ENCODE results near the gene PLPPR1. TPM values are rescaled to one million over a fixed set of nuclear protein-coding genes. Genes with fewer than 3 reads are reported as not detected.

PLPPR1 gene
- total RNA-seq, 2 experiments from 2014 or later, result not detected

GRCh38 chr9:101064206-101064605 lies 35.7 kb downstream of the PLPPR1 start:
- CTCF ChIA-PET, result no interaction called here
- Mint-ChIP-seq H3K9me3 (no peaks in the 10 kb centered on the region), H3K4me3 (no peak overlapping the region), H3K27ac (no peak overlapping the region), H3K27me3 (no peaks in the 10 kb centered on the region), H3K4me1 (no peaks in the 10 kb centered on the region), H3K36me3 (ENCODE audit: low read depth) (no peaks in the 10 kb centered on the region)
- POLR2A ChIA-PET, result no interaction called here
- no peak for DNase-seq

DNA sequence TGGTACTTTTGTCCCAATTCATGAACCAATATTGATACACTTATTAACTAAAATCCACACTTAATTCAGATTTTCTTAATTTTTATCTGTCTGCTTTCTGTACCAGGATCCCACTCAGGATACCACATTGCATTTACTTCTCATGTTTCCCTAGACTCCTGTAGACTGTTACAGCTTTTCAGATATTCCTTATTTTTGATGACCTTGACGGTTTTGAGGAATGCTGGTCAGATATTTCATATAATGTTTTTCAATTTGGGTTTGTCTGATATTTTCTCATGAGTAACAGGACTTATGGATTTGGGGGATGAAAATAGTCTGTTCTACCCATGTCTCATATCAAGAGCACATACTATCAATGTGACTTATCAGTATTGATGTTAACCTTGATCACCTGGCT lies 37.4 kb downstream of the PLPPR1 start:
- H3K27ac Mint-ChIP-seq, result no peak overlapping the region
- no peak for DNase-seq
- H3K4me1 Mint-ChIP-seq, result no peaks in the 10 kb centered on the region
- no peaks in the 10 kb centered on the region for H3K27me3 Mint-ChIP-seq
- no peaks in the 10 kb centered on the region for H3K9me3 Mint-ChIP-seq
- ChIA-PET POLR2A (no interaction called here), CTCF (no interaction called here)
- no peak overlapping the region for H3K4me3 Mint-ChIP-seq
- no peaks in the 10 kb centered on the region for H3K36me3 Mint-ChIP-seq (ENCODE audit: low read depth)

DNA sequence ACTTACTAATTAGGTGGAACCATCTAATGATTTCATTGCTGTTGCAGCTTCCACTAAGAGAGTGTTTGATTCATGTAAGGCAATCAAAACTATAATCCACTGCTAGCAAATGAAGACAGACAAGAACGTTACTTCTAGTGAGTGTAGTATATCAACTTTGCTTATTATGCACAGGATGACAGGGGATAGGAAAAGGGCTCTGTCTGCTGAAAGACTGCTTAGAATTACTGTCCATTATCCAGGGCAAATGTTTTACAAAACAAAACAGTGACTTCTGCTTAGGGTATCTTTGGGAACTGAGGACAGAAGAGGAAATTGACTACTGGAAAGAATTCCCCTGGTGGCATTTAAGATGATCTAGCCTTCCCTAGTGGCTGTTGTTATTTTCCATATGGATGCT lies 40.2 kb downstream of the PLPPR1 start:
- no peaks in the 10 kb centered on the region for H3K4me1 Mint-ChIP-seq
- H3K27me3 Mint-ChIP-seq, result peaks cover 2% of the 10 kb centered on the region
- no peak overlapping the region for H3K27ac Mint-ChIP-seq
- ChIA-PET POLR2A (no interaction called here), CTCF (no interaction called here)
- H3K9me3 Mint-ChIP-seq, result no peaks in the 10 kb centered on the region
- no peaks in the 10 kb centered on the region for H3K36me3 Mint-ChIP-seq (ENCODE audit: low read depth)
- no peak for DNase-seq
- no peak overlapping the region for H3K4me3 Mint-ChIP-seq

DNA sequence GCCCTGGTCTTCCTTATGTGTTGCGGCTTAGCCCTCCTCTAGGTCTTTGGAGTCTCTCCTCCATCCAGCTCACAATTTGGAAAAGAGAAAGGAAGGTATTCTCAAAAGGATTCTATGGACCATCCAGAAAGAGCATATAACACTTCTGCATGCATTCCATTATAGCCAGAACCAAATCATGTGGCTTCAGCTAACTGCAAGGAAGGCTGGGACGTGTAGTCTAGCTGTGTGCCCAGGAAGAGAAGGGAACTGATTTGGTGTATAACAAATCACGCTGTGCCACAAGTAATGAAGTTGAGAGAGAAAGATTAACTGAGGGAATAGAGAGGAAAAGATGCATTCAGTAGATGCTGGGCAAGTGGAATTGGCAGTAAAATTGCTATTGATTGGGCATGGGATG lies 43.7 kb downstream of the PLPPR1 start:
- Mint-ChIP-seq H3K4me3 (no peak overlapping the region), H3K27me3 (peaks cover 4% of the 10 kb centered on the region), H3K27ac (no peak overlapping the region), H3K4me1 (no peaks in the 10 kb centered on the region), H3K9me3 (no peaks in the 10 kb centered on the region), H3K36me3 (ENCODE audit: low read depth) (no peaks in the 10 kb centered on the region)
- DNase-seq, result no peak
- CTCF ChIA-PET, result no interaction called here
- POLR2A ChIA-PET, result no interaction called here

- no peaks in the 10 kb centered on the region for H3K9me3 Mint-ChIP-seq
- CTCF ChIA-PET, result interaction anchor here (0.5 kb wide), 1 partner anchor 130 kb away, joined by 5 read pairs; no protein-coding TSS in a partner anchor
- no peaks in the 10 kb centered on the region for H3K36me3 Mint-ChIP-seq (ENCODE audit: low read depth)
- H3K27ac Mint-ChIP-seq, result no peak overlapping the region
- DNase-seq, result no peak
- H3K4me1 Mint-ChIP-seq, result no peaks in the 10 kb centered on the region
- H3K4me3 Mint-ChIP-seq, result no peak overlapping the region
- POLR2A ChIA-PET, result no interaction called here
- H3K27me3 Mint-ChIP-seq, result peaks cover 4% of the 10 kb centered on the region
These were observed 44.6 kb downstream of the PLPPR1 start for GRCh38 chr9:101073122-101073521.

- CTCF ChIA-PET, result no interaction called here
- no peak overlapping the region for H3K27ac Mint-ChIP-seq
- POLR2A ChIA-PET, result no interaction called here
- DNase-seq, result no peak
- H3K27me3 Mint-ChIP-seq, result no peaks in the 10 kb centered on the region
- no peak overlapping the region for H3K4me3 Mint-ChIP-seq
- H3K36me3 Mint-ChIP-seq (ENCODE audit: low read depth), result no peaks in the 10 kb centered on the region
- H3K4me1 Mint-ChIP-seq, result no peaks in the 10 kb centered on the region
- H3K9me3 Mint-ChIP-seq, result no peaks in the 10 kb centered on the region
These were observed 53.1 kb downstream of the PLPPR1 start for GRCh38 chr9:101081641-101082040.

GRCh38 chr9:101083448-101084202 lies 55.1 kb downstream of the PLPPR1 start:
- POLR2A ChIA-PET, result no interaction called here
- CTCF ChIA-PET, result no interaction called here
- Mint-ChIP-seq H3K9me3 (no peaks in the 10 kb centered on the region), H3K4me3 (no peak overlapping the region), H3K27me3 (no peaks in the 10 kb centered on the region), H3K36me3 (ENCODE audit: low read depth) (no peaks in the 10 kb centered on the region), H3K4me1 (no peaks in the 10 kb centered on the region), H3K27ac (no peak overlapping the region)
- no peak for DNase-seq

GRCh38 chr9:101087426-101087825 lies 58.9 kb downstream of the PLPPR1 start:
- Mint-ChIP-seq H3K27ac (no peak overlapping the region), H3K9me3 (no peaks in the 10 kb centered on the region), H3K27me3 (no peaks in the 10 kb centered on the region), H3K36me3 (ENCODE audit: low read depth) (no peaks in the 10 kb centered on the region), H3K4me3 (no peak overlapping the region), H3K4me1 (no peaks in the 10 kb centered on the region)
- ChIA-PET POLR2A (no interaction called here), CTCF (no interaction called here)
- no peak for DNase-seq

DNA sequence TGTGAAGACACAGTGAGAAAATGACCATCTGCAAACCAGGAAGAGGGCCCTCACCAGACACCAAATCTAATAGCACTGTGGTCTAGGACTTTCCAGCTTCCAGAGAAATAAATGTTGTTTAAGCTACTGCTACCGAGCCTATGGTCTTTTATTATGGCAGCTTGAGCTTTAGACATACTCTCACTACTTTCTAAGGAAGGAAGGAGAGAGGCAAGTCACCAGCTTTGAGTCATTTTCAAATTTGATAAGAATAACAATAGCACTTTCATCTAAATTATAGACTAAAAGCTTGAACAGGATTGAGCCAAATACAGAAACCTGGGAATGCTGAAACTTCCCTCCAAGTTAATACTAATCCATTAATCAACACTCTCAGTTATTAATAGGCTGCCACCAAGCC lies 64.4 kb downstream of the PLPPR1 start:
- no peaks in the 10 kb centered on the region for H3K4me1 Mint-ChIP-seq
- ChIA-PET CTCF (no interaction called here), POLR2A (no interaction called here)
- H3K36me3 Mint-ChIP-seq (ENCODE audit: low read depth), result no peaks in the 10 kb centered on the region
- H3K4me3 Mint-ChIP-seq, result no peak overlapping the region
- no peaks in the 10 kb centered on the region for H3K27me3 Mint-ChIP-seq
- DNase-seq, result no peak
- no peak overlapping the region for H3K27ac Mint-ChIP-seq
- H3K9me3 Mint-ChIP-seq, result no peaks in the 10 kb centered on the region

DNA sequence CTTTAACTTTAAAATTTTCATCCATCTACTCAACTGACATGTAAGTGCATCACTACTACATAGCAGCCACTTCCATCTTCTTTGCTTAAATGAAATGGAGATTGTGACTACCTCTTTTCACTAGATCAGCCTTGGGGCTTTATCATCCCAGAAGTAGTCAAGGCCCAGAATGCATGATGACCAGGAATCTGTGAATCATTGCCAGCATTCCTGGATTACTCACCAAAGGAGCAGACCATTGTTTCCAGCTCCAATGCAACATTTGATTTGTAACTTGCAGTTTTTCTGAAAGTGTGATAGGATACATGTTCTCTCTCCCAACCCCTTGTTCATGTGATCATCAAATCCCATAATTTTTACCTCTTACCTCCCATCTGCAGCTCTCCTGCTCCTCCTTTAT lies 65.1 kb downstream of the PLPPR1 start:
- ChIA-PET CTCF (no interaction called here), POLR2A (no interaction called here)
- Mint-ChIP-seq H3K4me3 (no peak overlapping the region), H3K27ac (no peak overlapping the region), H3K36me3 (ENCODE audit: low read depth) (no peaks in the 10 kb centered on the region), H3K4me1 (no peaks in the 10 kb centered on the region), H3K9me3 (no peaks in the 10 kb centered on the region), H3K27me3 (no peaks in the 10 kb centered on the region)
- DNase-seq, result no peak

GRCh38 chr9:101094686-101095085 lies 66.2 kb downstream of the PLPPR1 start:
- no peak for DNase-seq
- ChIA-PET CTCF (no interaction called here), POLR2A (interaction anchor here (0.6 kb wide), 1 partner anchor 19 kb away, joined by 3 read pairs; no protein-coding TSS in a partner anchor)
- no peak overlapping the region for H3K27ac Mint-ChIP-seq
- H3K9me3 Mint-ChIP-seq, result no peaks in the 10 kb centered on the region
- H3K4me3 Mint-ChIP-seq, result no peak overlapping the region
- no peaks in the 10 kb centered on the region for H3K4me1 Mint-ChIP-seq
- no peaks in the 10 kb centered on the region for H3K27me3 Mint-ChIP-seq
- H3K36me3 Mint-ChIP-seq (ENCODE audit: low read depth), result no peaks in the 10 kb centered on the region

DNA sequence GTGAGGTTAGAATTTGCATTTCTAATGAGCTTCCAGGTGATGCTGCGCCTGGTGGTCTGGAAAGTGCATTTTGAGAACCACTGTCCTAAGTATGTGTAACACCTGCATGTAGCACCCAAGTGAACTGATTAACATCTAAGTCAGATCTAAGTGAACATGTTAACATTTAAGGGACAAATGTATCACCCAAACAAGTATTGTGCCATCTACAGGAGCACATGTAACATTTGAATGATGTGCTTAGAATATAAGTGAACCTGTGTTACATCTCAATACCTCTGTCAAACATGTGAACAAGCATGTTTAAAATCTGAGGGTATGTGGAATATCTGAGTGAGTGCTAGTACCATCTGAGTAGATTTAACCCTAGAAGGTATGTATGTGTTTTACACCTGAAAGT lies 68.7 kb downstream of the PLPPR1 start:
- H3K9me3 Mint-ChIP-seq, result no peaks in the 10 kb centered on the region
- no peaks in the 10 kb centered on the region for H3K4me1 Mint-ChIP-seq
- no peaks in the 10 kb centered on the region for H3K36me3 Mint-ChIP-seq (ENCODE audit: low read depth)
- no peaks in the 10 kb centered on the region for H3K27me3 Mint-ChIP-seq
- no peak overlapping the region for H3K4me3 Mint-ChIP-seq
- DNase-seq, result no peak
- ChIA-PET POLR2A (no interaction called here), CTCF (interaction anchor here (1.6 kb wide), 1 partner anchor 11 kb away, joined by 3 read pairs; no protein-coding TSS in a partner anchor)
- H3K27ac Mint-ChIP-seq, result no peak overlapping the region

DNA sequence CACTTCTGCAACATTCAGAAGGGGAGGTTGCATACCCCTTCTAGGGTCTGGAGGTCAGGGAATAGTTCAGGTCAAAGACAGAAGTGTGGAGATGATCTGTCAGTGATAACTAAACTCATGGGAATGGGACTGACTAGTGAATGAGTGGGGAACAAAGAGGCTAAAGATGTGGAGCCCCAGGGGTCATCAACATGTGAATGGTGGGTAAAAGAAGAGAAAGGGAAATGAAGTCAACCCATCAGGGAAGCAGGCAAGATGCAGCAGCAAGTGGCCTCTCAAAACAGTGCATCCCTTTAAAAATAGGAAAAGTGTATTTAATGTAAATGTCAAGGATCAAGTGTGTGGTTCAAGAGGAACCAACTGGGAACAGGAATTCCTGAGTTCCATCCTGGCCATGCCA lies 69.9 kb downstream of the PLPPR1 start:
- POLR2A ChIA-PET, result no interaction called here
- no peak overlapping the region for H3K27ac Mint-ChIP-seq
- no peak for DNase-seq
- H3K4me3 Mint-ChIP-seq, result no peak overlapping the region
- H3K27me3 Mint-ChIP-seq, result no peaks in the 10 kb centered on the region
- no peaks in the 10 kb centered on the region for H3K9me3 Mint-ChIP-seq
- CTCF ChIA-PET, result no interaction called here
- H3K36me3 Mint-ChIP-seq (ENCODE audit: low read depth), result no peaks in the 10 kb centered on the region
- H3K4me1 Mint-ChIP-seq, result no peaks in the 10 kb centered on the region

GRCh38 chr9:101114317-101114716 lies 85.8 kb downstream of the PLPPR1 start:
- no peak for DNase-seq
- Mint-ChIP-seq H3K27me3 (no peaks in the 10 kb centered on the region), H3K9me3 (no peaks in the 10 kb centered on the region), H3K36me3 (ENCODE audit: low read depth) (no peaks in the 10 kb centered on the region), H3K27ac (no peak overlapping the region), H3K4me3 (no peak overlapping the region), H3K4me1 (no peaks in the 10 kb centered on the region)
- POLR2A ChIA-PET, result no interaction called here
- CTCF ChIA-PET, result interaction anchor here (0.6 kb wide), 1 partner anchor 92 kb away, joined by 3 read pairs; no protein-coding TSS in a partner anchor

Data from activated CD4-positive, alpha-beta T cell treated with anti-CD3 and anti-CD28 coated beads, Interleukin-2, amount 10 ng/mL, durations not matched to agents 7 days and 5 days (primary cell).